GM12878 (cell line): ENCODE measurements around the gene TIMP3. TPM values are rescaled to one million over a fixed set of nuclear protein-coding genes. Genes with fewer than 3 reads are reported as not detected.

Source experiments
- BMI1 ChIP-seq: fragments of 450-650 bp; IDR thresholded peaks from 2 replicates; pipeline ENCODE4 v1.6.1; 2016; ENCODE audit warnings: mild to moderate bottlenecking, moderate library complexity, borderline replicate concordance
- MLLT1 ChIP-seq: fragments of 450-650 bp; IDR thresholded peaks from 2 replicates; pipeline ENCODE4 v1.6.1; 2016; ENCODE audit warnings: mild to moderate bottlenecking
- NBN ChIP-seq: fragments of 450-650 bp; IDR thresholded peaks from 2 replicates; pipeline ENCODE4 v1.6.1; 2016
- PKNOX1 ChIP-seq: fragments of 450-650 bp; IDR thresholded peaks from 2 replicates; pipeline ENCODE4 v1.6.1; 2016; ENCODE audit warnings: mild to moderate bottlenecking
- RAD51 ChIP-seq: fragments of 450-650 bp; IDR thresholded peaks from 2 replicates; pipeline ENCODE4 v1.6.1; 2016; ENCODE audit warnings: moderate library complexity, mild to moderate bottlenecking, inconsistent platforms
- REST ChIP-seq: IDR thresholded peaks from 2 replicates; pipeline ENCODE4 v1.6.1; 2012; ENCODE audit warnings: mild to moderate bottlenecking, low read depth, low read length
- SUZ12 ChIP-seq: fragments of 200-600 bp; sonication (generic); IDR thresholded peaks from one replicate; pipeline ENCODE4 v1.6.1; 2018; ENCODE audit warnings: antibody characterized with exemption, mild to moderate bottlenecking; ENCODE audit not compliant: unreplicated experiment
- ZBED1 ChIP-seq: IDR thresholded peaks from 2 replicates; pipeline ENCODE4 v1.6.1; 2016; ENCODE audit warnings: borderline replicate concordance
- polyA plus RNA-seq, 11 experiments: library from polyadenylated mRNA; depleted of rRNA in 4 of 11; unstranded in 6 of 11; stranded (reverse) in 5 of 11; fragments of >200 nt; fragmentation: Nextera tagmentation in 4 of 11; fragmentation: Illumina TruSeq in 1 of 11; extraction: Ambion mirVana in 4 of 11; extraction: Trizol in 1 of 11; gene quantifications; 1 replicate in 1 of 11; 2 replicates in 10 of 11; pipeline versions ENCODE4 v1.2.1 to v1.2.3, GENCODE V29; 2011 to 2016; ENCODE audit warnings: inconsistent platforms in 2 of 11, missing spikeins in 2 of 11, low read depth in 1 of 11
- total RNA-seq, 4 experiments: library from RNA; depleted of rRNA in 3 of 4; stranded (reverse); fragments of >200 nt in 3 of 4; fragmentation: Illumina TruSeq in 1 of 4; extraction: Trizol in 1 of 4; gene quantifications; 2 replicates each; pipeline versions ENCODE4 v1.2.1 to v1.2.3, GENCODE V29; 2013 to 2021

The TIMP3 gene
- total and polyA plus RNA-seq, 10 of the 15 experiments (the other 5 are each of a cell fraction or from before 2014, with no cell fraction given) = 0.01 to 0.74 (median 0.27) TPM; not detected in 5

- TF ChIP-seq MLLT1 (no peak), NBN (no peak), SUZ12 (no peak), ZBED1 (no peak), PKNOX1 (no peak), REST (no peak), BMI1 (no peak), RAD51 (no peak)
- TF ChIP-seq, all 136 proteins: peak for 0
Measured at GRCh38 chr22:32858121-32858703, 56.7 kb downstream of the TIMP3 start (continued).
